Activated CD4-positive, alpha-beta T cell treated with anti-CD3 and anti-CD28 coated beads, Interleukin-10, Interleukin-2, amounts not matched to agents 100 ng/mL and 50 ng/mL, durations not matched to agents 16 hours and 8 hours (primary cell): ENCODE measurements around the gene GALE.
"Not testable (repeated sequence)": the region's sequence is repeated elsewhere in the genome, so short reads cannot be mapped to it uniquely, and the experiment has no call there.

Source experiments
- DNase-seq: peaks from one replicate; pipeline ENCODE4 v3.0.0-alpha.2; 2020

The GALE gene

DNA sequence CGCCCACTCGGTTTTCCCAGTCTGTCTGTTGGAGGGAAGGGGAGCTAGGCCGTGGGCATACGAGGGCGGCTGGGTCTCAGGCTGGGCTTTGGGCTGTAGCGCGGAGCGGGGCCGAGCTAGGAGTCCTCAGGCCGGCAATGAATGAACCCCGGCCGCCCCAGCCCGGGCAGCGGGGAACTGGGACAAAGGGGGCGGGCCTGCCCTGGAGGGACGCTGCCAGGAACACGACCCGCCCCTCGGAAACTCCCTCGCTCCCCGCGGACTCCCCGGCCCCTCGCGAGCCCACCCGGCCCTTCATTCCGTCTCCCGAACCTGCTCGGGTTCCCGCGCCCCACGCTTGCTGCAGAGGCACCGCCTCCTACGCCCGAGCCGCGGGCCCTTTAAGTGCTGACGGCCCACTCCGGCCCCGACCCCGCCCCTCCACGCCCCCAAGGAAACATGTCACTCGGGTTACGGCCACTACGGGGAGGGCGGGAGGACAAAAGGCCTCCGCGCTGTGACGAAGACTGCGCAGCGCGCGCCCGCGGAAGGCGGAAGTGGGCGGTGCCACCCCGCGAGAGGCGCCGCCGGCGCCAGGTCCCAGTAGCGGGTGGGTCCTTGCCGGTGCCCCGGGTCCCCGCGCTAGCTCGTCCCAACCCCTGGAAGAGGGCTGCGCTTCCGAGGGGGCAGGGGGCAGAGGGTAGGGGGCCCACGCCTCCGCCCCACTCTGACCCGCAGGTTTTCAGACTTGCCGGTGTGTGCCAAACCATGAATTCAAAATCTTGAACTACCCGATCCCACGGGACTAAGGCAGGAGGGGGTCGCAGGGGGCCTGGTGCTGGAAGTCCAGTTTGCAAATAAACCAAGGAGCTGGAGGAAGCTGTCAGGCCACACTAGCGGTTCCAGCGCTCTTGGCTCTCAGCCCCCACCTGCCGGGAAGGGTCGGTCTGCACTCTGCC lies at the start of gene GALE:
Gene GALE, minus strand, starts transcription at position 355 of the 938 bp plus-strand sequence. CDS start 1,747 bp downstream, outside the sequence.
- peak; percentile 98 for DNase-seq

DNA sequence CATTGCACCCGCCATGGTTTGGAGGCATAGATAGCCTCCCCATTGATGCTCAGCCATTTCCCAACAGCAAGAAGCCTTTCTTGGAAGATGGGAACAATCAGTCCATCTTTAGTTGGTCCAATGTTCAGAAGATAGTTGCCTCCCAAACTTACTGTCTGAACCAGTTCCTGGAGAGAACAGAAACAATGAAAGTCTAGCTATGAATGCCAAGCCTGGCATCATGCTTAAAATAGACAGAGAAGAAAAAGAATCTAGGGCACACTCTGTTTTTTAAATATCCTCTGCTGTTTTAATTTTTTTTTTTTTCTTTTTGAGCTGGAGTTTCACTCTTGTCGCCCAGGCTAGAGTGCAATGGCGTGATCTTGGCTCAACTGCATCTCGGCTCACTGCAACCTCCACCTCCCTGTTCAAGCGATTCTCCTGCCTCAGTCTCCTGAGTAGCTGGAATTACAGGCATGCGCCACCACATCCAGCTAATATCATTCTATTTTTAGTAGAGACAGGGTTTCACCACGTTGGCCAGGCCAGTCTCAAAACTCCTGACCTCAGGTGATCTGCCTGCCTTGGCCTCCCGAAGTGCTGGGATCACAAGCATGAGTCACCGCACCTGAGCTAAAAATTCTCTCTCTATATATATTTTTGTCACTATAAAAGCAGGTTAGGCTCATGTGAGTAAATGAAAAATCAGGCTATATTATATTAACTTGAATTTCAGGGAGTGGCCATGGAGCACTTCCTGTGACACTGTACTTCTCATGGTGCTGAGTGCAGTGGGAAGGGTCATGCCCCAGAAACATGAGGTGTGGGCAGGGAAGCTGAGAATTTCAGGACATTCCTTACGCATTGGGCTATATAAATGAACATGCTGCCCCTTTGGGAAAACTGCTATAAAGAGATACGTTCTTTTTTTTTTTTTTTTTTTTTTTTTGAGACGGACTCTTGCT lies 48.4 kb upstream of the GALE start:
- DNase-seq, result no peak

DNA sequence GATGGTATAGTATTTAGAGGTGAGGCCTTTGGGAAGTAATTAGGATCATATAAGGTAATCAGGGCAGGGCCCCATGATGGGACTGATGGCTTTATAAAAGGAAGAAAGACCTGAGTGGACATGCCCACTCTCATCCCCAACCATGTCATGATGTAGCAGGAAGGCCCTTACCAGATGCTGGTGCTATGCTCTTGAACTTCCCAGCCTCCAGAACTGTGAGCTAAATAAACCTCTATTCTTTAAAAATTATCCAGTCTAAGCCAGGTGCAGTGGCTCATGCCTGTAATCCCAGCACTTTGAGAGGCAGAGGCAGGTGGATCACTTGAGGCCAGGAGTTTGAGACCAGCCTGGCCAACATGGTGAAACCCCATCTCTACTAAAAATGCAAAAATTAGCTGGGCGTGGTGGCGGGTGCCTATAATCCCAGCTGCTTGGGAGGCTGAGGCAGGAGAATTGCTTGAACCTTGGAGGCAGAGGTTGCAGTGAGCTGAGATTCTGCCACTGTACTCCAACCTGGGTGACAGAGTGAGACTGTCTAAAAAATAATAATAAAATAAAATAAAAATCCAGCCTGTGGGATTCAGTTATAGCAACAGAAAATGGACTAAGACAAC lies 47.0 kb upstream of the GALE start:
- not testable (repeated sequence) for DNase-seq

DNA sequence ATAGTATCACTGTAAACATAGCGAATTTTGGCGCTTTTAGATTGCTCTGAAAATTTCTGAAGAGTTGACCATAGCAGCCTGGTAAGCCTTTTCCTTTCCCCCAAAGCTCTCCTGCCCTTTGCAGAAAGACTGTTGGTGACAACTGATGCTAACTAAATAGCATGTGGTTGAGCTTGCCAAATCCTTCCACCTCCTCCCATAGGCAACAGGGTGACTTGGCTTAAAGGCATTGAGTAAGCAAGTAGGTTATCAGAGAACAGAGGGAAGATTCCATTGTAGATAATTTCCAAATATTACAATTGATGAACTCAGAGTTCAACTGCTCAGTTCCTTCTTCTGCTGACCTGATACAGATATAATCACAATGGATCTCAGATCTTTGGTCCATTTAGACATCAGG lies 44.6 kb upstream of the GALE start:
- DNase-seq, result no peak

DNA sequence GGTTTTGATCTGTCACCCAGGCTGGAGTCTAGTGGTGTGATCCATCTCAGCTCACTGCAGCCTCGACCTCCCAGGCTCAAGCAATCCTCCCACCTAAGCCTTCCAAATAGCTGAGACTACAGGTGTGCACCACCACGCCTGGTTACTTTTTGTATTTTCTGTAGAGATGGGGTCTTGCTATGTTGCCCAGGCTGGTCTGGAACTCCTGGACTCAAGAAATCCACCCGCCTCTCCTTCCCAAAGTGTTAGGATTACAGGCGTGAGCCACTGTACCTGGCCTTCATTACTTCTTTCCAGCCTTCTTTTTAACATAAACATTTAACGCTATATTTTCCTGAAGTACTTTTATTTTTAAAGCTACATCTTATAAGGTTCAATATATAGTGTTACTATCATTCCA lies 43.1 kb upstream of the GALE start:
- DNase-seq, result no peak

DNA sequence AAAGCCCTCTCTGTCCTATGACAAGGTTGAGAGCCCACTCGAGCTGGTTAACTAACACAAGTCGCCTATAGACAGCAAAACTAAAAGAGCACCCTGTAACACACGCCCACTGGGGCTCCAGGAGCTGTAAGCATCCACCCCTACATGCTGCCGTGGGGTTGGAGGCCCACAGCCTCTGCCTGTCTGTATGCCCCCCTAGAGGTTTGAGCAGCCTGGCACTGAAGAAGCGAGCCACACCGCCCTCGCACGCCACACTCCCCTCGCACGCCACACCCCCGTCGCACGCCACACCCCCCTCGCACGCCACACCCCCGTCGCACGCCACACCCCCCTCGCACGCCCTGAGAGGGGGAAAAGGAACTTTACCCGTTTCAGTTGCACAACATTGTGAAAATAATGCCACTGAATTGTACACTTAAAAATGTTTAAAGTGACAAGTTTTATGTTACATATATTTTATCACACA lies 37.9 kb upstream of the GALE start:
- DNase-seq, result peak; percentile 76

DNA sequence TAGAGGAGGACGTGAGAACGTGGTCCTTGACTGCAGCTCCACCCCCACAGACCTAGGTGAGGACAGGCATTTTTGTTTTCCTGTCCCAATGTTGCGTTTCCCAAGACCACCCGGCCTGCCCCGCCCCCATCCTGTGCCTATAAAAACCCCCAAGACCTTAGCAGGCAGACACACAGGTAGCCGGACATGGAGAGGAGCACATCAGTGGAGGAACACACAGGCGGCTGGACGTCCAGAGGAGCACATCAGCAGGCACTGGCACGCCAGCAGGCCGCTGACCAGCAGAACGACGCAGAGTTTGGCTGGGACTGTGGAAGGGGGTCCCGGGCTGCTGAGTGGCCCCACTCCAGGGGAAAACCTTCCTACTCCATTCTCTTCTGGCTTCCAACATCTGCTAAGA lies 37.4 kb upstream of the GALE start:
- DNase-seq, result no peak

DNA sequence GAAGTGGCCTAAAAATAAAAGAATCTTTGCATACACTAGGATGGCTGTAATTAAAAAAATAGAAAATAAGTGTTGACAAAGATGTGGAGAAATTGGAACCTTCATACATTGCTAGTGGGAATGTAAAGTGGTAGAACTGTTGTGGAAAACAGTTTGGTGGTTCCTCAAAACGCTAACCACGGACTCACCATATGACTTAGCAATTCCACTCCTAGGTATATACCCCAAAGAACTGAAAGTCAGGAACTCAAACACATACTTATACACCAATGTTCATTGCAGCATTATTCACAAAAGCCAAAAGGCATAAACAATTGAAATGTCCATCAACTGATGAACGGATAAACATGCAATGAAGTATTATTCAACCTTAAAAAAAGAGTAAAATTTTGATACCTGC lies 35.5 kb upstream of the GALE start:
- no peak for DNase-seq

DNA sequence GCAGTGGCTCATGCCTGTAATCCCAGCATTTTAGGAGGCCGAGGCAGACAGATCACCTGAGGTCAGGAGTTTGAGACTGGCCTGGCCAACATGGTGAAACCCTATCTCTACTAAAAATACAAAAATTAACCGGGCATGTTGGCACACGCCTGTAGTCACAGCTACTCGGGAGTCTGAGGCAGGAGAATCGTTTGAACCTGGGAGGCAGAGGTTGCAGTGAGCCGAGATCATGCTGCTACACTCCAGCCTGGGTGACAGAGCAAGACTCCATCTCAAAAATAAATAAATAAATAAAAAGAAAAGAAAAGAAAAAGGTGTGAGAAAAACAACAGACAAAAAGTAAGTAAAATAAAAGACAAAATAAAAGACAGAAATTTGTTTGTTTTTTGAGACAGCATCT lies 33.6 kb upstream of the GALE start:
- not testable (repeated sequence) for DNase-seq

DNA sequence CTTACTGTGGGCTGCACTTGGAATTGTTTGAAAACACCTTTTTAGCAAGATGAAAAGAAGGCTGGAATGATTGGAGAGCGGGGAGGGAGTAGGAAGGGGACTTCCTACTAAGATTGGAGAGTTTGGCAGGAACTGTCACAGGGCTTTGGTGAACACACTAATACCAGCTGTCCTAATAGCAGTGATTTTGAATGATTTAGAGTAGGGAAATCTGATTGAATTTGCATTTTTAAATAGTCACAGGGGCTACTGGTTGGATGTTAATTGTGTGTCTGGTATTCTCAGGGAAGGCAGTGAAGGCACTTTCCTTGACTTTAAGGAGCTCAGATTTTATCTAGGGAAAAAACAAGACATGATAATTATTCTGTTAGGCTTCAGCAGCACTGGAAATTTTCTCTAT lies 27.2 kb upstream of the GALE start:
- no peak for DNase-seq

DNA sequence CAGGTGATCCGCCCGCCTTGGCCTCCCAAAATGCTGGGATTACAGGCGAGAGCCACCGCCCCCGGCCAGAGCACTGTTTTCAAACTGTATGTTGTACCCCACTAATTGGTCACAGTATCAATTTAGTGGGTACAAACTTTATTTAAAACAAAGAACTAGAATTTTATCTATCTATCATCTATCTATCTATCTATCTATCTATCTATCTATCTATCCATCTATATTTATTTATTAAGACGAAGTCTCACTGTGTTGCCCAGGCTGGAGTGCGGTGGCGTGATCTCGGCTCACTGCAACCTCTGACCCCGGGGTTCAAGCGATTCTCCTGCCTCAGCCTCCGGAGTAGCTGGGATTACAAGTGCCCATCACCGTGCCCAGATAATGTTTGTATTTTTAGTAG lies 26.0 kb upstream of the GALE start:
- not testable (repeated sequence) for DNase-seq

DNA sequence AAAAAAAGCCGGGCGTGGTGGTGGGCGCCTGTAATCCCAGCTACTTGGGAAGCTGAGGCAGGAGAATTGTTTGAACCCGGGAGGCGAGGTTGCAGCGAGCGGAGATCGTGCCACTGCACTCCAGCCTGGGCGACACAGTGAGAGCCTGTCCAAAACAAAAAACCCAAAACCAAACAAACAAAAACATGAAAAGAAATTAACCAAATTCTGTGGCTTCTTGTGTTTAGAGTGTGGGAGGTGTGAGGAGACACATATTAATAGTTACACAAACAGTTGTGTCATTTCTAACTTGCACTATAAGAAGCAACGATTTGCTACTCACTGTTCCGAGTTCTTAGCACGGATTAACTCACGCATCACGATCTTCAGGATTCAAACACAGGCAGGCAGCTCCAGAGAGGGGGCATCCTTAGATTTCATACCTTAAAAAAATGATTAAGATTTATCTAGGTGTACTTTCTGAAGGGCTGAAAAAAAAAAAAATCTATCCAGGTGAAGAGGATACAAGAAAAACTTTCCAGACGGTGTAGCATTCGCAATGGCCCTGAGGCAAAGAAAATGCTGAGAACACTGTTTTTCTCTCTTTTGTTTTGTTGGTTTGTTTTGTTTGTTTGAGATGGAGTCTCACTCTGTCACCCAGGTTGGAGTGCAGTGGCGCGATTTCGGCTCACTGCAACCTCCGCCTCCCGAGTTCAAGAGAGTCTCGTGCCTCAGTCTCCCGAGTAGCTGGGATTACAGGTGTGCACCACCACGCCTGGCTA lies 25.4 kb upstream of the GALE start:
- peak; percentile 43 for DNase-seq

DNA sequence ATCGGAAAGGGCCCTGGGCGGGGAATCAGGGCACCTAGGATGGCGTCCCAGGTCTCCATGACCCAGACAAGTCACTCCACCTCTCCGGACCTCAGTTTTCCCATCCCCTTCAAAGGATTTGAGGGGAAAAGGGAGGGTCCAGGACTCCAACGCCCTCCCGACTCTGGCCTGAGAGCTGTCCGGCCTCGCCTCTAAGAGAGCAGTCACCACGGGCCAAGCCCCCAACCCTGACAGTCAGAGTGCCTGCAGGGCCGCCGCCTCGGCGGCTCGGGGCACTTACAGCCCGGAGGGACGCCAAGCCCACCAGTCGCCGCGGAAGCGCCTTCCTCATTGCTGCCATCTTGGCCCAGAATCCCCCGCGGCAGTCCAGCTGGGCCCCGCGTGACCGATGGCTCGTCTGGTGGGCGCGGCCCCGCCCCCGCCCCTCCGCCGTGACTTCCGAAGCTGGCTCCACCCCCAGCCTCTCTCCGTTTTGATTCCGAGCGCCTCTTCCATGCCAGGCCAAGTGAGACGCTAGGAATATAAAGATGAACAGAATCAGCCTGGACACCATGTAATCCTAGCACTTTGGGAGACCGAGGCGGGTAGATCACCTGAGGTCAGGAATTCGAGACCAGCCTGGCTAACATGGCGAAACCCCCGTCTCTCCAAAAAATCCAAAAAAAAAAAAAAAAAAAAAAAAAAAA lies 24.7 kb upstream of the GALE start, which contains the start of gene HMGCL:
Gene HMGCL, minus strand, starts transcription at position 354 of the 686 bp plus-strand sequence. Its CDS starts 14 bp downstream, at position 340.
- DNase-seq, result peak; percentile 91

DNA sequence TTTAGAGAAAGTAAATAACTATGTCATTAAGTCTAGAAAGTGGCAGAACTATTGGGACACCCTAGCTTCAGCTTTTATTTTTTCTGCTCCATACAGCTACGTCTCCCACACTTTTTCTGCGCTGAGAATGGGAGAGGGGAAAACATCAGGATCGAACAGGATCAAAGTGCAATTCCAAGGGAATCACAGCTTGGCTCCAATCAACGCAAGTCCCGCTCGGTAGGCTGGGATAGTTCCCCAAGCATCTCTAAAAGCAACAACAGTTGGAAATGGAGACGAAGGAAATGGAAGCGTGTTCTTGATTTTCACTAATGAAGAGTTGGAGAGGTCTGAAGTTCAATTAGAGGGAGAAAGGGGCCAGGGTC lies 24.1 kb upstream of the GALE start:
- DNase-seq, result no peak

DNA sequence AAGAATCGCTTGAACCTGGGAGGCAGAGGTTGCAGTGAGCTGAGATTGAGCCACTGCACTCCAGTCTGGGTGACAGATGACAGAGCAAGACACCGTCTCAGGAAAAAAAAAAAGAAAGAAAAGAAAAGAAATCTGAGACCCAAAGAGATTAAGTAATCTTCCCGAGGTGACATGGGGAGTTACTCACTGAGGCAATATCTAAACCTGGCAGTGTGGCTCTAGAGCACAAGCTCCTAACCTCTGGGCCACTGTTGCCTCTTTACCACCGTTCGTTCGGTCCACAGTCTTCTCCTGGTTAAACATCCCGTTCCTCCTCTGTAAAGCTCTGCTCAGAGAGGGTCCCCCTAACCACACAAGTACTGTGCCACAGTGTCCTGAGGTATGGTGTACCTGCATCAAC lies 23.2 kb upstream of the GALE start:
- DNase-seq, result no peak

DNA sequence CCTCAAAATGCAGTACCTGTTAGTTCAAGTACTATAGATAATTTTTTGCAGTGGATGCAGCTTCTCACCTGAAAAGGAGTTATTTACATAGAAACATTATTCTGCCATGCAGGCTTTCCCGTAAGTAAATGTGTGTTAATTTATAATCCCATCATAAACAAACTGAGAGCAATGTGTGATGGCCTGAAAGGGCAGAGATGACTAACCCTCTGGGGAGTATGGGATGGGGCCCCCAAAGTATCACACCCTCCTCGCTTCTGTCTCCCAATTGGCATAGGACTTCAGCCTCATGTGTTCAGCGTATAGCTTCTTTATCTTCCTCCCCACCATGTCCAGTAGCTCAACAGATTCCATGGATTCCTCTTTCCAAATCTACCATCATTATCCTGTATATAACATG lies 17.1 kb upstream of the GALE start:
- DNase-seq, result no peak

DNA sequence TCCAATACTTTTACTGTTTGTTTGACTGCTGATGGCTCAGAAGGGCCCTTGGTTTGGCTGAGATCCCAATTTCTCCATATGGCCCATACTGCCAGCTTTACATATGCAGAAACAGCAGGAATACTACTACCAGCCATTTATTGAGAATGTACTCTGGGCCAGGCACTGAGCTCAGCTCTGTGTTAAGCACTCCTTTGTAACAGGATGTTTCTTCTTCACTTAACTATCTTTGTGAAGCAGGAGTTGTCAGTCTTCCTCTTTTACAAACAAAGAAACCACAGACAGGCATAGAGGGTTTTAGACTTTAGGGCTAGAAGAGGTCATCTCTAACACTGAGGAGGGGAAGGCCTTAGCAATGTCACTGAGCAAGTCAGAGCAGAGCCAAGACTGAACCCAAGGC lies 16.4 kb upstream of the GALE start:
- no peak for DNase-seq

DNA sequence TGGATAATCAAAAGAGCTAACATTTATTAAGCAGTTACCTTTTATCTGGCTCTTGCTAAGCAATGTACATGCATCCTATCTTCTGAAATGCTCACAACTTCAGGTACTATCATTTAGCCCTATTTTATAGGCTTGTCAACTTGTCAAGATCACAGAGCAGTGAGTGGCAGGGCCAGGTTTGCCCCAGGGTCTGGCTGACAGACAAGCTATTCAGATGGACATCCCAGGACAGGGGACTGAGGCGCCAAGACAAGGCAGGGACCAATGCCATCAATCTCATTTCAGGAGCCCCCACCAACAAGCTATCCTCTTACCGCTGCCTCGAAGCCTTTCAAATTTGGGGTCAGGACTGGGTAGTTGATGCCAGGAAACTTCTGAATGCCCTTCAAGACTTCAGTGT lies 15.8 kb upstream of the GALE start:
- DNase-seq, result no peak

DNA sequence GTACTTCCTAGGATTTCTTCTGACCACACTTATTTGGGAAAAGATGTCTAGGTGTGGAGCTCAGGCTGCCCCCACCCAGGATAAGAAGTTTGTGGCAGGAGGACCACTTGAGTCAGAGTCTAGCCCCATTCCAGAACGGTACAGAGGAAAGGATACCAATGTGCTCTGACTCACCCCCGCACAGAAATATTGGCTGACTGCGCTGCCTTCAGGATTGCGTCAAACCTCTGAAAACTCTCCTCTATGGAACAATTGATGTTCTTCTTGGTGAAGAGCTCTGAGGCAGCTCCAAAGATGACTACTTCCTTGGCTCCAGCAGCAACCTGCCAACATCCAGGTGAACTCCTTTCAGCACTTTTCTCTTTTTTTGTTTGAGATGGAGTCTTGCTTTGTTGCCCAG lies 13.5 kb upstream of the GALE start:
- no peak for DNase-seq

DNA sequence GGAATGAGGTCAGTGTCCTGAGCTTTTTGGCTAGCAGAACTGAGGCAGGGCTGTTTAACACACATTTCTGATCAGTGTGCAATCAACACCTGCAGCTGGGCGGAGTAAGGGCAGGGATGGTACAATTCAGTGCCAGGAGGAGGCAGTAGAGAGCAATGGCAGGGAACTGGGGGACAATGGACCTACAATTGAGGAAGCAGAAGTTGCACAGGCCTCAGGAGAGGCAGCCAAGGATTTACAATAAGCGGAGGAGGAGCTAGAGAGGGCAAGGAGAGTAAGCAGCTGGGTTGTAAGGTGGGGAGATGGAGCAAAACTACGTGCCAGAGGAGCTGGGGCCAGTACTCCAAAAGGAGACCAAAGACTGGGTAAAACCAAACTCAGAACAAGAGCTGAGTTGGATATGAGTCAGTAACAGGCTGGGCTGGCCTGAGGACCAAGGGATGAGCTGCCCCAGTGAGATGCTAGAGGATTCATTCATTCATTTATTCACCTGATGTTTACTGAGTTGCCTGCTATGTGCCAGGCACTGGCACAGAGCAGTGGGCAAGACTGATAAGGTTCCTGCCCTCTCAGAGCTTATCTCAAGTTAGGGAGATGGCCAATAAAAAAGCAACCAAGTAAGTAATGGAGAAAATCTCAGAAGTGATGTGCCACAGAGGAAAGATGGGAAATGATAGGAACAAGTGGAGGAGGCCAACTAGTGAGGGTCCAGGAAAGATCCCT lies 10.4 kb upstream of the GALE start:
- peak; percentile 62 for DNase-seq

DNA sequence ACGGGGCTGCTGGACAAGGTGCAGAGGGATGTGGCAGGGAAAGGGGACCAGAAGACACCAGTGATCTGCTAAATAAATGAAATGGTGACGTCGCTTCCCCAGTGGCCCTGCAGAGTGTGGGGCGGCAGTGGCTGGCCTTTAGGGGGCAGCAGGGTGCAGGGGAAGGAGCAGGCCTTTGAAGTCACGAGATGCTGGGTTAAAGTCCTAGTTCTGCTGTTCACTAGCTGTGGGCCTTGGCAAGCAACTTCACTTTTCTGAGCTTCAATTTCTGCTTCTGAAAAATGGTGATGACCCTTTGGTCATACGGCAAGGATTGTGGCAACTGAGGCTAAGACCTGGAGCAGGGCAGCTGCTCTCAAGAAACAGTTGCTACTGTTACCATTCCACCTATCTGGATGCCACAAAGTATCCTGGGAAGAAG lies 9.2 kb upstream of the GALE start:
- peak; percentile 87 for DNase-seq
